Activated CD8-positive, alpha-beta T cell treated with anti-CD3 and anti-CD28 coated beads for 36 hours (primary cell): ENCODE results near the gene KRT26. TPM values are rescaled to one million over a fixed set of nuclear protein-coding genes. Genes with fewer than 3 reads are reported as not detected.
"Not testable (repeated sequence)": the region's sequence is repeated elsewhere in the genome, so short reads cannot be mapped to it uniquely, and the experiment has no call there.

Experiments used
- ATAC-seq: fragments of 200-7000 bp; cut with Tn5 transposase; one replicate; pipeline ENCODE4 v1.10.0; 2021; ENCODE audit warnings: mild to moderate bottlenecking, moderate library complexity
- CTCF ChIA-PET: fragments of 350-600 bp; sonication (Branson Sonifier 250); formaldehyde crosslinking; loops from one replicate; lab custom pipeline; 2021; ENCODE audit warnings: antibody characterized with exemption; lab: Charles Lee
- POLR2A ChIA-PET: fragments of 350-600 bp; sonication (Branson Sonifier 250); formaldehyde crosslinking; loops from one replicate; lab custom pipeline; 2021; ENCODE audit warnings: antibody characterized with exemption; lab: Charles Lee
- DNase-seq: peaks from one replicate; pipeline ENCODE4 v3.0.0-alpha.2; 2020
- H3K27ac Mint-ChIP-seq: one replicate; pipeline ENCODE4 v1.8.0; 2021; ENCODE audit warnings: mild to moderate bottlenecking, mixed read lengths
- H3K27me3 Mint-ChIP-seq: one replicate; pipeline ENCODE4 v1.8.0; 2021; ENCODE audit warnings: mixed read lengths
- H3K36me3 Mint-ChIP-seq: one replicate; pipeline ENCODE4 v1.8.0; 2021; ENCODE audit warnings: low read depth, mixed read lengths
- H3K4me1 Mint-ChIP-seq: one replicate; pipeline ENCODE4 v1.8.0; 2021; ENCODE audit warnings: low read depth, mixed read lengths
- H3K4me3 Mint-ChIP-seq: one replicate; pipeline ENCODE4 v1.8.0; 2021; ENCODE audit warnings: mild to moderate bottlenecking, moderate library complexity, mixed read lengths
- H3K9me3 Mint-ChIP-seq: one replicate; pipeline ENCODE4 v1.8.0; 2021; ENCODE audit warnings: mixed read lengths
- CTCF ChIP-seq: fragments of 200-600 bp; IDR thresholded peaks from one replicate; pipeline ENCODE4 v1.8.0; 2022; ENCODE audit warnings: antibody characterized with exemption, mild to moderate bottlenecking
- intact Hi-C: fragments of 100-400 bp; cut with micrococcal nuclease; formaldehyde crosslinking; loops from one replicate; pipeline ENCODE4 v1.10.0; 2022
- total RNA-seq, 2 experiments: library from RNA; stranded (reverse); gene quantifications; one replicate each; pipeline ENCODE4 v1.2.3, GENCODE V29; 2021

KRT26 gene
- total RNA-seq, 2 experiments from 2014 or later = not detected

- no peaks in the 10 kb centered on the region for H3K9me3 Mint-ChIP-seq
- POLR2A ChIA-PET = no interaction called here
- no peaks in the 10 kb centered on the region for H3K36me3 Mint-ChIP-seq
- no peak for TF ChIP-seq CTCF
- no peak for DNase-seq
- peaks cover 31% of the 10 kb centered on the region for H3K27me3 Mint-ChIP-seq
- H3K4me1 Mint-ChIP-seq = no peaks in the 10 kb centered on the region
- no peak overlapping the region for H3K27ac Mint-ChIP-seq
- no peak for ATAC-seq
- intact Hi-C loops = no loop called here
- H3K4me3 Mint-ChIP-seq = no peak overlapping the region
- CTCF ChIA-PET = no interaction called here
Measured at GRCh38 chr17:40750391-40750790, 21.6 kb downstream of the KRT26 start.

GRCh38 chr17:40748666-40749065, 23.3 kb downstream of the KRT26 start:
- DNase-seq, intact Hi-C loops, H3K36me3 Mint-ChIP-seq, H3K4me3 Mint-ChIP-seq, CTCF ChIA-PET, H3K9me3 Mint-ChIP-seq, H3K27ac Mint-ChIP-seq, H3K4me1 Mint-ChIP-seq, ATAC-seq, POLR2A ChIA-PET: not testable (repeated sequence)
- peaks cover 31% of the 10 kb centered on the region for H3K27me3 Mint-ChIP-seq

GRCh38 chr17:40738553-40738952, 33.4 kb downstream of the KRT26 start:
- no peak for ATAC-seq
- Mint-ChIP-seq H3K27me3 (peaks cover 14% of the 10 kb centered on the region), H3K4me1 (no peaks in the 10 kb centered on the region), H3K9me3 (peaks cover 3% of the 10 kb centered on the region), H3K27ac (no peak overlapping the region), H3K36me3 (peaks cover 2% of the 10 kb centered on the region), H3K4me3 (no peak overlapping the region)
- TF ChIP-seq CTCF = no peak
- POLR2A ChIA-PET = interaction anchor here (0.6 kb wide), 1 partner anchor 18 kb away, joined by 3 read pairs; no protein-coding TSS in a partner anchor
- CTCF ChIA-PET = interaction anchor here (1.1 to 1.3 kb wide), 2 partner anchors 11 to 119 kb away, joined by 3 to 4 read pairs; no protein-coding TSS in a partner anchor
- no peak for DNase-seq
- intact Hi-C loops = no loop called here

- TF ChIP-seq CTCF = no peak
- DNase-seq (no peak), ATAC-seq (no peak)
- ChIA-PET CTCF (no interaction called here), POLR2A (no interaction called here)
- H3K9me3 Mint-ChIP-seq = no peaks in the 10 kb centered on the region
- no peak overlapping the region for H3K4me3 Mint-ChIP-seq
- intact Hi-C loops = no loop called here
- H3K36me3 Mint-ChIP-seq = no peaks in the 10 kb centered on the region
- H3K27ac Mint-ChIP-seq = no peak overlapping the region
- peaks cover 19% of the 10 kb centered on the region for H3K27me3 Mint-ChIP-seq
- H3K4me1 Mint-ChIP-seq = no peaks in the 10 kb centered on the region
Measured at GRCh38 chr17:40735016-40735415, 37.0 kb downstream of the KRT26 start.

GRCh38 chr17:40734018-40734417, 38.0 kb downstream of the KRT26 start:
- POLR2A ChIA-PET = interaction anchor here (0.9 kb wide), 1 partner anchor 12 kb away, joined by 3 read pairs; no protein-coding TSS in a partner anchor
- H3K36me3 Mint-ChIP-seq = no peaks in the 10 kb centered on the region
- no peak overlapping the region for H3K4me3 Mint-ChIP-seq
- CTCF ChIA-PET = no interaction called here
- ATAC-seq = no peak
- no peak for DNase-seq
- H3K9me3 Mint-ChIP-seq = no peaks in the 10 kb centered on the region
- TF ChIP-seq CTCF = no peak
- no peaks in the 10 kb centered on the region for H3K4me1 Mint-ChIP-seq
- intact Hi-C loops = no loop called here
- H3K27ac Mint-ChIP-seq = no peak overlapping the region
- peaks cover 19% of the 10 kb centered on the region for H3K27me3 Mint-ChIP-seq
